H1 (cell line): ENCODE results near the gene PCP4L1. TPM values are rescaled to one million over a fixed set of nuclear protein-coding genes. Genes with fewer than 3 reads are reported as not detected.
A peak's percentile ranks its signal among the peaks of the same experiment; 100 is the strongest.

Experiments used
- CTCF ChIA-PET: fragments of 300-600 bp; sonication (Branson Sonifier 250); formaldehyde crosslinking; loops from one replicate; lab custom pipeline; 2021; ENCODE audit not compliant: partially characterized antibody; lab: Charles Lee
- POLR2A ChIA-PET: fragments of 300-600 bp; sonication (Branson Sonifier 250); formaldehyde crosslinking; loops from one replicate; lab custom pipeline; 2021; ENCODE audit warnings: inconsistent platforms; ENCODE audit not compliant: partially characterized antibody; lab: Charles Lee
- DNase-seq, 2 experiments: peaks; one replicate each; pipeline versions ENCODE4 v3.0.0 to v3.0.0-alpha.2; 2010 to 2022; ENCODE audit warnings: low spot score in 2 of 2, low read depth in 1 of 2, mixed read lengths in 1 of 2
- FAIRE-seq: peaks from 2 replicates; lab custom pipeline; 2011; peaks lifted over from hg19 to GRCh38; lab: Jason Lieb, UNC
- H2AFZ ChIP-seq: 2 replicates; pipeline ENCODE4 v1.8.1; 2012; ENCODE audit warnings: low read length, inconsistent platforms
- H2AK5ac ChIP-seq: 2 replicates; pipeline ENCODE4 v1.6.1; 2013; ENCODE audit warnings: low read depth, low read length
- H2BK120ac ChIP-seq: replicated peaks from 2 replicates; pipeline ENCODE3; 2013; ENCODE audit warnings: low read depth, low read length, inconsistent platforms
- H2BK12ac ChIP-seq: 2 replicates; pipeline ENCODE4 v1.6.1; 2013; ENCODE audit warnings: low read depth, low read length
- H2BK15ac ChIP-seq: 2 replicates; pipeline ENCODE4 v1.6.1; 2013; ENCODE audit warnings: low read length
- H2BK20ac ChIP-seq: 2 replicates; pipeline ENCODE4 v1.6.1; 2013; ENCODE audit warnings: low read length
- H2BK5ac ChIP-seq: 2 replicates; pipeline ENCODE4 v1.6.1; 2013; ENCODE audit warnings: low read depth, low read length
- H3K14ac ChIP-seq: 2 replicates; pipeline ENCODE4 v1.6.1; 2013; ENCODE audit warnings: inconsistent platforms; ENCODE audit not compliant: insufficient read length
- H3K18ac ChIP-seq: 2 replicates; pipeline ENCODE4 v1.6.1; 2013; ENCODE audit warnings: low read length; ENCODE audit errors: extremely low read depth
- H3K23ac ChIP-seq: 2 replicates; pipeline ENCODE4 v1.6.1; 2013; ENCODE audit warnings: inconsistent platforms; ENCODE audit not compliant: insufficient read length
- H3K23me2 ChIP-seq: 2 replicates; pipeline ENCODE4 v1.6.1; 2013; ENCODE audit warnings: low read depth, low read length
- H3K27ac ChIP-seq: 2 replicates; pipeline ENCODE4 v1.6.1; 2011; ENCODE audit warnings: low read depth, low read length, inconsistent platforms
- H3K27me3 ChIP-seq, 4 experiments: replicated peaks in 1 of 4; 1 replicate in 1 of 4; 2 replicates in 3 of 4; pipeline versions ENCODE4 v1.6.1 to v1.8.1; 2011 to 2013; ENCODE audit warnings: low read length in 3 of 4, mild to moderate bottlenecking in 3 of 4, inconsistent platforms in 2 of 4, mixed read lengths in 2 of 4, moderate library complexity in 1 of 4; ENCODE audit not compliant: control insufficient read depth in 3 of 4, insufficient read depth in 3 of 4; ENCODE audit errors: extremely low read depth in 1 of 4
- H3K36me3 ChIP-seq, 4 experiments: 2 replicates each; pipeline versions ENCODE4 v1.6.1 to v1.8.1; 2011 to 2013; ENCODE audit warnings: mild to moderate bottlenecking in 4 of 4, low read length in 3 of 4, moderate library complexity in 2 of 4, control low read depth in 1 of 4, inconsistent platforms in 1 of 4; ENCODE audit not compliant: insufficient read depth in 4 of 4, control insufficient read depth in 2 of 4
- H3K4ac ChIP-seq: replicated peaks from 2 replicates; pipeline ENCODE3; 2013; ENCODE audit warnings: low read length, low read depth, mixed read lengths, inconsistent platforms; ENCODE audit not compliant: insufficient read length
- H3K4me1 ChIP-seq, 4 experiments: replicated peaks in 1 of 4; 1 replicate in 1 of 4; 2 replicates in 3 of 4; pipeline versions ENCODE4 v1.6.1 to v1.8.1; 2011 to 2013; ENCODE audit warnings: low read length in 3 of 4, inconsistent platforms in 2 of 4, mixed read lengths in 1 of 4; ENCODE audit not compliant: insufficient read depth in 4 of 4, control insufficient read depth in 3 of 4
- H3K4me2 ChIP-seq, 2 experiments: 2 replicates each; pipeline versions ENCODE4 v1.6.1 to v1.8.1; 2011 to 2013; ENCODE audit warnings: low read depth in 2 of 2, low read length in 2 of 2, control low read depth in 1 of 2, inconsistent platforms in 1 of 2, mild to moderate bottlenecking in 1 of 2; ENCODE audit not compliant: insufficient read depth in 1 of 2
- H3K4me3 ChIP-seq, 4 experiments: fragments of 200-600, 300-600 bp in 1 of 4; sonication (generic), shearing (Covaris generic), sonication (Bioruptor Twin) in 1 of 4; 2 replicates each; pipeline versions ENCODE4 v1.5.1 to v1.8.1; 2011 to 2016; ENCODE audit warnings: low read length in 4 of 4, low read depth in 3 of 4, control low read depth in 2 of 4, inconsistent platforms in 2 of 4, mild to moderate bottlenecking in 2 of 4, mixed read lengths in 1 of 4, moderate library complexity in 1 of 4; ENCODE audit not compliant: insufficient read depth in 2 of 4; ENCODE audit errors: extremely low read depth in 1 of 4
- H3K56ac ChIP-seq: replicated peaks from 2 replicates; pipeline ENCODE3; 2013; ENCODE audit warnings: low read depth, mild to moderate bottlenecking, mixed read lengths, low read length, inconsistent platforms; ENCODE audit not compliant: insufficient read length
- H3K79me1 ChIP-seq: 2 replicates; pipeline ENCODE4 v1.6.1; 2013; ENCODE audit warnings: low read depth, low read length, control low read depth
- H3K79me2 ChIP-seq, 2 experiments: 2 replicates each; pipeline versions ENCODE4 v1.6.1 to v1.8.1; 2012 to 2013; ENCODE audit warnings: low read length in 2 of 2, mild to moderate bottlenecking in 2 of 2, inconsistent platforms in 1 of 2; ENCODE audit not compliant: insufficient read depth in 2 of 2, control insufficient read depth in 1 of 2
- H3K9ac ChIP-seq, 4 experiments: replicated peaks in 1 of 4; 1 replicate in 1 of 4; 2 replicates in 3 of 4; pipeline versions ENCODE4 v1.6.1 to v1.8.1; 2011 to 2013; ENCODE audit warnings: low read depth in 3 of 4, low read length in 3 of 4, control low read depth in 2 of 4, mild to moderate bottlenecking in 2 of 4, moderate library complexity in 2 of 4, inconsistent platforms in 1 of 4; ENCODE audit errors: extremely low read depth in 1 of 4
- H3K9me3 ChIP-seq, 2 experiments: 2 replicates each; pipeline versions ENCODE4 v1.6.1 to v1.8.1; 2012 to 2013; ENCODE audit warnings: mild to moderate bottlenecking in 2 of 2, moderate library complexity in 2 of 2, control low read depth in 1 of 2, inconsistent platforms in 1 of 2, low read depth in 1 of 2, low read length in 1 of 2, mixed read lengths in 1 of 2; ENCODE audit not compliant: insufficient read depth in 2 of 2
- H4K20me1 ChIP-seq, 2 experiments: replicated peaks in 1 of 2; 2 replicates each; pipeline versions ENCODE3 to v1.8.1; 2011 to 2013; ENCODE audit warnings: inconsistent platforms in 2 of 2, low read length in 2 of 2, mild to moderate bottlenecking in 1 of 2; ENCODE audit not compliant: insufficient read depth in 2 of 2, control insufficient read depth in 1 of 2
- H4K5ac ChIP-seq: 2 replicates; pipeline ENCODE4 v1.6.1; 2013; ENCODE audit warnings: low read length, low read depth, mixed read lengths, inconsistent platforms; ENCODE audit not compliant: insufficient read length
- H4K8ac ChIP-seq: 2 replicates; pipeline ENCODE4 v1.8.0; 2013; ENCODE audit warnings: mild to moderate bottlenecking, moderate library complexity, low read length, inconsistent platforms; ENCODE audit not compliant: insufficient read depth; ENCODE audit errors: extremely low read depth
- H4K91ac ChIP-seq: replicated peaks from 2 replicates; pipeline ENCODE3; 2013; ENCODE audit warnings: low read length, mixed read lengths, inconsistent platforms; ENCODE audit not compliant: insufficient read length
- BACH1 ChIP-seq: IDR thresholded peaks from 2 replicates; pipeline ENCODE4 v1.6.1; 2012; ENCODE audit warnings: low read length, improper control_type of control experiment
- BRCA1 ChIP-seq: IDR thresholded peaks from 2 replicates; pipeline ENCODE4 v1.6.1; 2012; ENCODE audit warnings: low read depth, low read length, improper control_type of control experiment
- CBX8 ChIP-seq: fragments of 300-800, 300-1000 bp; sonication (generic); IDR thresholded peaks from 2 replicates; pipeline ENCODE4 v1.7.1; 2016; ENCODE audit warnings: low read depth, low read length, borderline replicate concordance
- CTBP2 ChIP-seq: IDR thresholded peaks from 2 replicates; pipeline ENCODE4 v1.7.0; 2011; ENCODE audit warnings: borderline replicate concordance, mild to moderate bottlenecking, moderate library complexity, mixed read lengths, low read length; ENCODE audit not compliant: insufficient read depth, insufficient read length
- GTF2F1 ChIP-seq: IDR thresholded peaks from 2 replicates; pipeline ENCODE4 v1.6.1; 2012; ENCODE audit warnings: low read depth, low read length, improper control_type of control experiment, borderline replicate concordance
- SIN3A ChIP-seq, 2 experiments: IDR thresholded peaks in 1 of 2; conservative IDR thresholded peaks in 1 of 2; 2 replicates each; pipeline ENCODE4 v1.6.1; 2011 to 2012; ENCODE audit warnings: low read length in 2 of 2, improper control_type of control experiment in 1 of 2, low read depth in 1 of 2, mild to moderate bottlenecking in 1 of 2
- SIRT6 ChIP-seq: IDR thresholded peaks from one replicate; pipeline ENCODE4 v1.7.1; 2012; ENCODE audit warnings: low read length, inconsistent platforms
- TBP ChIP-seq: IDR thresholded peaks from 2 replicates; pipeline ENCODE4 v1.6.1; 2011; ENCODE audit warnings: low read depth, low read length, improper control_type of control experiment
- TCF12 ChIP-seq: IDR thresholded peaks from 2 replicates; pipeline ENCODE4 v1.6.1; 2011; ENCODE audit warnings: low read depth, mild to moderate bottlenecking, low read length
- TEAD4 ChIP-seq: IDR thresholded peaks from 2 replicates; pipeline ENCODE4 v1.6.1; 2012; ENCODE audit warnings: low read depth, low read length, inconsistent platforms, mixed read lengths
- USF2 ChIP-seq: IDR thresholded peaks from 2 replicates; pipeline ENCODE4 v1.6.1; 2011; ENCODE audit warnings: low read length, improper control_type of control experiment
- ZNF274 ChIP-seq: IDR thresholded peaks from 2 replicates; pipeline ENCODE4 v1.7.0; 2012; ENCODE audit warnings: low read length, borderline replicate concordance; ENCODE audit errors: extremely low read depth
- WGBS, 2 experiments: shearing (Covaris generic) in 1 of 2; methylation state at CpG; one replicate each; pipeline versions ENCODE4 v1.1.6 to v1.1.7; 2013 to 2015; ENCODE audit warnings: low lambda C conversion rate in 2 of 2, mixed read lengths in 2 of 2, inconsistent platforms in 1 of 2, low coverage in 1 of 2, missing lambda C conversion rate in 1 of 2; ENCODE audit not compliant: insufficient replicate concordance in 2 of 2, insufficient coverage in 1 of 2, insufficient read length in 1 of 2; ENCODE audit errors: extremely low coverage in 1 of 2, missing lambda C conversion rate in 1 of 2; 5-methylcytosine and 5-hydroxymethylcytosine counted together
- polyA plus RNA-seq, 7 experiments: library from polyadenylated mRNA; depleted of rRNA in 3 of 7; stranded (reverse) in 5 of 7; unstranded in 2 of 7; fragments of >200 nt in 5 of 7; fragments of 200-250 nt in 2 of 7; gene quantifications; 1 replicate in 5 of 7; 2 replicates in 1 of 7; 4 replicates in 1 of 7; pipeline versions ENCODE4 v1.2.1 to v1.2.3, GENCODE V29; 2011 to 2013; ENCODE audit warnings: missing spikeins in 2 of 7, mixed read lengths in 2 of 7
- total RNA-seq: library from RNA; stranded (reverse); fragmentation: NEBNext Ultra II Directional; extraction: Animal tissue kit (Norgen Biotek cat#: 25700); gene quantifications from 2 replicates; pipeline ENCODE4 v1.2.1, GENCODE V29; 2021

Gene PCP4L1
- total and polyA plus RNA-seq, 2 of the 8 experiments (the other 6 are each of a cell fraction or from before 2014, with no cell fraction given) = 0.41 to 1.0 TPM

GRCh38 chr1:161309868-161310267 is 51.3 kb downstream of the PCP4L1 start, which contains the start of gene MPZ:
Gene MPZ (minus strand): TSS chr1:161309968. CDS start chr1:161309905, 63 bp downstream.
- Histone ChIP-seq H3K14ac (no peak within 1 kb of the TSS), H4K5ac (no peak within 1 kb of the TSS), H4K20me1 (no peaks in the 10 kb centered on the region), H3K9ac (no peak within 1 kb of the TSS), H2BK5ac (no peak within 1 kb of the TSS), H2BK120ac (no peak within 1 kb of the TSS), H2BK15ac (0 out of 2 replicates have a peak within 1 kb of the TSS, but pooled peaks have one; percentile 61), H4K91ac (no peak within 1 kb of the TSS), H3K79me1 (0 out of 2 replicates have a peak, but pooled peaks cover 3% of the 10 kb centered on the region), H3K79me2 (peaks cover 0 to 5% of the 10 kb centered on the region in 2 experiments; a peak in 2 of 4 replicates), H3K23me2 (peaks cover 12% of the 10 kb centered on the region; the same call in 1 of the 2 replicates), H2BK12ac (peak within 1 kb of the TSS; percentile 60; the same call in 1 of the 2 replicates), H3K27ac (no peak within 1 kb of the TSS), H2AFZ (0 out of 2 replicates have a peak within 1 kb of the TSS, but pooled peaks have one; percentile 45), H3K4ac (no peak within 1 kb of the TSS), H4K8ac (peak within 1 kb of the TSS; percentile 35; the same call in 1 of the 2 replicates), H3K56ac (no peak within 1 kb of the TSS), H3K9me3 (no peaks in the 10 kb centered on the region), H3K36me3 (no peaks in the 10 kb centered on the region), H3K4me2 (no peak within 1 kb of the TSS), H2AK5ac (no peak within 1 kb of the TSS), H3K27me3 (no peaks in the 10 kb centered on the region; a peak in 1 of 7 replicates), H3K23ac (no peak within 1 kb of the TSS), H3K4me1 (peaks cover 3 to 12% (median 8%) of the 10 kb centered on the region in 4 experiments), H2BK20ac (peak within 1 kb of the TSS; percentile 86; the same call in 1 of the 2 replicates), H3K4me3 (no peak within 1 kb of the TSS), H3K18ac (no peak within 1 kb of the TSS)
- ChIA-PET CTCF (interaction anchor here (1.2 to 12.1 kb wide), 3 partner anchors 17 to 86 kb away, joined by 3 to 201 read pairs (median 83); partner anchors contain the start of genes APOA2, FCER1G and TOMM40L), POLR2A (no interaction called here)
- no peak for FAIRE-seq
- no peak for TF ChIP-seq GTF2F1
- no peak for TF ChIP-seq CTBP2
- no peak for TF ChIP-seq BACH1
- no peak for TF ChIP-seq ZNF274
- no peak for TF ChIP-seq TEAD4
- no peak for TF ChIP-seq TBP
- TF ChIP-seq SIRT6 = no peak
- no peak for TF ChIP-seq TCF12
- no peak for TF ChIP-seq CBX8
- no peak for TF ChIP-seq USF2
- TF ChIP-seq BRCA1 = no peak
- TF ChIP-seq SIN3A (conservative IDR thresholded peaks at IDR 0.05 in 1 of 2, IDR thresholded peaks at IDR 0.05 in 1 of 2; ENCODE audit: low read depth in 1 of 2, low read length in 2 of 2) = no peak
- 100% methylated on average over 1 of the region's 2 CpGs; no CpG with 5 or more reads in 1 of the 2 experiments for WGBS, 2 experiments
- DNase-seq = no peak
